ENCODE data around the gene WDR27. TPM values are rescaled to one million over a fixed set of nuclear protein-coding genes. Genes with fewer than 3 reads are reported as not detected.
A peak's percentile ranks its signal among the peaks of the same experiment; 100 is the strongest.

The WDR27 gene
- polyA plus RNA-seq, 3 donors = 0.95 to 20.5 (median 2.0) TPM

DNA sequence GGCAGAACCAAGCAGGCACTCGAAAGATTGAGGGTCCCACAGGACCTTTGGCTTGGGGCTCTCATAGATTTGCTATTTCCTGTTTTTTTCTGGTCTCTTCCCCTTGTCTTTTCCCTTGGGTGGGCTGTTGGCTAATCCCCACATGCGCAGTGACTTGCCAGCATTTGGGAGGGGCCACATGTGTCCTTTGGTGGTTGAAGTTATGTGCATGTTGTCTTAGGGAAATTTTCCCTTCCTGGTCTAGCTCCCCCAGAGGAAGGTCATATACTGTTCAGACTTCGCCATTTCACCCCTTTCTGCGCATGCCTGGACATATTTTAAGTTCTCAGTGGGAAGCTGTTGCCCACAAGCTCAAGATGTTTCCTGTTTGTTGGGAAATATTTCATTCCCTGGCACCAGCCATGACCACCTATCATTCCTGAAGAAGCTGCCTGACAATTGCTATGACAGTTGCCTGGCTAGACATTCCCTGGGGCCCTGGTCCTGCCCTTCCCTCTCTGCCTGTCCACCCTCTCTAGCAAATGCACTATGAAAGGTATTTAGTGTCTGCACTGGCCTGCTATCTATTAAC, 292.0 kb downstream of the WDR27 start:
- intact Hi-C loops (cut with micrococcal nuclease) = no loop called here
- peaks cover 30 to 39% of the 10 kb centered on the region in 2 donors for H3K9me3 ChIP-seq (replicated peaks in 1 of 2; ENCODE audit: control insufficient read depth in 1 of 2, insufficient read depth in 1 of 2, low read length in 2 of 2)
- WGBS (ENCODE audit: insufficient coverage) = 60% methylated on average over 1 of the region's 4 CpGs
- H3K27ac ChIP-seq (ENCODE audit: low read depth in 1 of 2, low read length in 2 of 2) = no peak overlapping the region
- no peak overlapping the region for H3K9ac ChIP-seq (ENCODE audit: insufficient read depth, low read length, poor library complexity, severe bottlenecking)
- no peak overlapping the region for H3K4me3 ChIP-seq (replicated peaks in 1 of 3; ENCODE audit: low read depth in 2 of 3, low read length in 3 of 3)
- Mint-ChIP-seq H3K27ac (no peak overlapping the region), H3K27me3 (ENCODE audit: low read depth in 3 of 3) (no peaks in the 10 kb centered on the region), H3K4me1 (peaks cover 25% of the 10 kb centered on the region), H3K9me3 (peaks cover 11 to 45% (median 32%) of the 10 kb centered on the region in 7 donors), H3K36me3 (peaks cover 0 to 2% of the 10 kb centered on the region in 2 donors), H3K4me3 (no peak overlapping the region)
- H3K4me2 ChIP-seq (replicated peaks; ENCODE audit: extremely low read depth, low read length, poor library complexity, severe bottlenecking) = no peak overlapping the region
- TF ChIP-seq, protein P1, sequence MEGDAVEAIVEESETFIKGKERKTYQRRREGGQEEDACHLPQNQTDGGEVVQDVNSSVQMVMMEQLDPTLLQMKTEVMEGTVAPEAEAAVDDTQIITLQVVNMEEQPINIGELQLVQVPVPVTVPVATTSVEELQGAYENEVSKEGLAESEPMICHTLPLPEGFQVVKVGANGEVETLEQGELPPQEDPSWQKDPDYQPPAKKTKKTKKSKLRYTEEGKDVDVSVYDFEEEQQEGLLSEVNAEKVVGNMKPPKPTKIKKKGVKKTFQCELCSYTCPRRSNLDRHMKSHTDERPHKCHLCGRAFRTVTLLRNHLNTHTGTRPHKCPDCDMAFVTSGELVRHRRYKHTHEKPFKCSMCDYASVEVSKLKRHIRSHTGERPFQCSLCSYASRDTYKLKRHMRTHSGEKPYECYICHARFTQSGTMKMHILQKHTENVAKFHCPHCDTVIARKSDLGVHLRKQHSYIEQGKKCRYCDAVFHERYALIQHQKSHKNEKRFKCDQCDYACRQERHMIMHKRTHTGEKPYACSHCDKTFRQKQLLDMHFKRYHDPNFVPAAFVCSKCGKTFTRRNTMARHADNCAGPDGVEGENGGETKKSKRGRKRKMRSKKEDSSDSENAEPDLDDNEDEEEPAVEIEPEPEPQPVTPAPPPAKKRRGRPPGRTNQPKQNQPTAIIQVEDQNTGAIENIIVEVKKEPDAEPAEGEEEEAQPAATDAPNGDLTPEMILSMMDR (IDR thresholded peaks at IDR 0.05) = no peak
- no peak for DNase-seq
- no peaks in the 10 kb centered on the region for H3K36me3 ChIP-seq (replicated peaks in 1 of 2; ENCODE audit: control insufficient read depth in 1 of 2, insufficient read depth in 2 of 2, low read length in 2 of 2)
- H3K79me2 ChIP-seq (ENCODE audit: insufficient read depth, low read length) = no peaks in the 10 kb centered on the region
- no peaks in the 10 kb centered on the region for H3K27me3 ChIP-seq (ENCODE audit: control insufficient read depth in 2 of 2, insufficient read depth in 2 of 2, low read length in 2 of 2)
- H3K4me1 ChIP-seq (ENCODE audit: control insufficient read depth in 1 of 2, insufficient read depth in 2 of 2, low read length in 2 of 2) = peaks cover 14 to 17% of the 10 kb centered on the region in 2 donors
- H4K20me1 ChIP-seq (ENCODE audit: insufficient read depth, low read length) = no peaks in the 10 kb centered on the region
- no peak overlapping the region for H2AFZ ChIP-seq (ENCODE audit: insufficient read depth, low read depth, low read length, poor library complexity, severe bottlenecking)

DNA sequence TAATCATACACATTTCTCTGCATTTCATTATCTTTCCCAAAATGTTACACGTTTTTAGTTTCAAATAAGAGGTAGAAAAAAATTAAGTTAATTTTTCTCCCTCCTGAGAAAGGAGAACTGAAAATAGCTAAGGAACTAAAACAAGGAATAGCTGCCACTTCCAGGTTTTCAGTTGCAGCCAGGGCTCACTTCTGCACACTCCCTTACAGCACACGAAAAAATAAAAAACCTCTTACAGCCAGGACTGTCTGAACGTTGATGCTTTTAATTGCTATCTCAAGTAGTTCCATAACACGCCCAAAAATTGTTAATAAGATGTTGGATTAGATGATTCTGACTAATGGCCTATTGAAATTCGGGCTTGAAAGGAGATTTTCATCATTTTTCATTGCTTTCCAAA, 294.5 kb downstream of the WDR27 start:
- TF ChIP-seq, protein P1 (IDR thresholded peaks at IDR 0.05) = no peak
- no CpG with 5 or more reads among the region's 5 CpGs for WGBS (ENCODE audit: insufficient coverage)
- peaks cover 13 to 35% (median 20%) of the 10 kb centered on the region in 7 donors for H3K9me3 Mint-ChIP-seq

More for the DNA sequence above, 294.5 kb downstream of the WDR27 start:
- Histone ChIP-seq H3K79me2 (ENCODE audit: insufficient read depth, low read length) (no peaks in the 10 kb centered on the region), H3K27me3 (ENCODE audit: control insufficient read depth in 2 of 2, insufficient read depth in 2 of 2, low read length in 2 of 2) (no peaks in the 10 kb centered on the region), H3K36me3 (replicated peaks in 1 of 2; ENCODE audit: control insufficient read depth in 1 of 2, insufficient read depth in 2 of 2, low read length in 2 of 2) (no peaks in the 10 kb centered on the region), H3K27ac (ENCODE audit: low read depth in 1 of 2, low read length in 2 of 2) (no peak overlapping the region), H3K4me1 (ENCODE audit: control insufficient read depth in 1 of 2, insufficient read depth in 2 of 2, low read length in 2 of 2) (peaks cover 14 to 17% of the 10 kb centered on the region in 2 donors), H3K4me2 (replicated peaks; ENCODE audit: extremely low read depth, low read length, poor library complexity, severe bottlenecking) (peak overlapping the region; percentile 8), H3K9ac (ENCODE audit: insufficient read depth, low read length, poor library complexity, severe bottlenecking) (no peak overlapping the region), H3K4me3 (replicated peaks in 1 of 3; ENCODE audit: low read depth in 2 of 3, low read length in 3 of 3) (no peak overlapping the region), H4K20me1 (ENCODE audit: insufficient read depth, low read length) (no peaks in the 10 kb centered on the region), H2AFZ (ENCODE audit: insufficient read depth, low read depth, low read length, poor library complexity, severe bottlenecking) (no peak overlapping the region), H3K9me3 (replicated peaks in 1 of 2; ENCODE audit: control insufficient read depth in 1 of 2, insufficient read depth in 1 of 2, low read length in 2 of 2) (peaks cover 13 to 22% of the 10 kb centered on the region in 2 donors)
- Mint-ChIP-seq H3K27ac (no peak overlapping the region), H3K36me3 (peaks cover 0 to 2% of the 10 kb centered on the region in 2 donors), H3K4me3 (peak overlapping the region in 1 of 2 donors; percentile 60), H3K4me1 (peaks cover 25% of the 10 kb centered on the region), H3K27me3 (ENCODE audit: low read depth in 3 of 3) (peaks cover 0 to 2% (median 0%) of the 10 kb centered on the region in 3 donors)
- intact Hi-C loops (cut with micrococcal nuclease) = no loop called here
- DNase-seq = peak in 1 of 3 donors; percentile 2

Other genes starting within 250 kb of the WDR27 start
- 10 to 100 TPM in 2 of 3 donors, 1 to 10 TPM in 1; 8.3 to 31.4 (median 28.5) TPM for gene C6orf120, start 97 bp upstream of the WDR27 start, polyA plus RNA-seq
- gene PHF10, start 22.5 kb upstream of the WDR27 start, polyA plus RNA-seq = 10 to 100 TPM in 1 of 3 donors, 1 to 10 TPM in 2; 7.3 to 31.0 (median 8.1) TPM
- 1 to 10 TPM in 1 of 3 donors, under 1 TPM in 2; 0.19 to 1.5 (median 0.86) TPM for gene DYNLT2, start 49.5 kb upstream of the WDR27 start, polyA plus RNA-seq
- gene ERMARD, start 49.6 kb upstream of the WDR27 start, polyA plus RNA-seq = 10 to 100 TPM; 10.6 to 33.0 (median 11.2) TPM

Measured in CD14-positive monocyte (primary cell).